Astrocyte of the spinal cord (primary cell): ENCODE results near the gene DYSF.

Experiments used
- DNase-seq: peaks from one replicate; pipeline ENCODE4 v3.0.0; 2011; ENCODE audit warnings: low read depth, low spot score
- H3K4me3 ChIP-seq: 2 replicates; pipeline ENCODE4 v1.5.1; 2011; ENCODE audit warnings: low read depth, mild to moderate bottlenecking, low read length, moderate library complexity
- CTCF ChIP-seq: IDR thresholded peaks from 2 replicates; pipeline ENCODE4 v1.5.1; 2012; ENCODE audit warnings: low read depth, mild to moderate bottlenecking, low read length, inconsistent platforms
- in situ Hi-C: cut with HindIII; loops from 2 replicates; pipeline ENCODE4 v1.10.0; 2017; ENCODE audit warnings: low sequenced_read_pairs

Gene DYSF

GRCh38 chr2:71634567-71634966, 181.2 kb downstream of the DYSF start:
- in situ Hi-C loops = no loop called here

GRCh38 chr2:71635798-71636197, 182.4 kb downstream of the DYSF start:
- no peak for DNase-seq
- in situ Hi-C loops = no loop called here
- no peak for TF ChIP-seq CTCF
- no peak overlapping the region for H3K4me3 ChIP-seq

More at GRCh38 chr2:71634567-71634966, 181.2 kb downstream of the DYSF start:
- TF ChIP-seq CTCF = no peak
- H3K4me3 ChIP-seq = no peak overlapping the region
- no peak for DNase-seq

- H3K4me3 ChIP-seq = no peak overlapping the region
- in situ Hi-C loops = no loop called here
- no peak for TF ChIP-seq CTCF
- DNase-seq = no peak
Measured at GRCh38 chr2:71637168-71637567, 183.8 kb downstream of the DYSF start.

GRCh38 chr2:71637736-71638135, 184.4 kb downstream of the DYSF start:
- TF ChIP-seq CTCF = no peak
- in situ Hi-C loops = no loop called here
- H3K4me3 ChIP-seq = no peak overlapping the region
- DNase-seq = no peak

- no peak overlapping the region for H3K4me3 ChIP-seq
- in situ Hi-C loops = no loop called here
- no peak for DNase-seq
- TF ChIP-seq CTCF = no peak
Measured at GRCh38 chr2:71639735-71640134, 186.4 kb downstream of the DYSF start.

GRCh38 chr2:71640489-71640888, 187.1 kb downstream of the DYSF start:
- no peak for DNase-seq
- TF ChIP-seq CTCF = no peak
- in situ Hi-C loops = no loop called here
- no peak overlapping the region for H3K4me3 ChIP-seq
